Measurements from ENCODE around the gene MFAP1. TPM values are rescaled to one million over a fixed set of nuclear protein-coding genes. Genes with fewer than 3 reads are reported as not detected.

Gene MFAP1
- total and polyA plus RNA-seq, 8 donors = 5.0 to 11.9 (median 7.5) TPM

DNA sequence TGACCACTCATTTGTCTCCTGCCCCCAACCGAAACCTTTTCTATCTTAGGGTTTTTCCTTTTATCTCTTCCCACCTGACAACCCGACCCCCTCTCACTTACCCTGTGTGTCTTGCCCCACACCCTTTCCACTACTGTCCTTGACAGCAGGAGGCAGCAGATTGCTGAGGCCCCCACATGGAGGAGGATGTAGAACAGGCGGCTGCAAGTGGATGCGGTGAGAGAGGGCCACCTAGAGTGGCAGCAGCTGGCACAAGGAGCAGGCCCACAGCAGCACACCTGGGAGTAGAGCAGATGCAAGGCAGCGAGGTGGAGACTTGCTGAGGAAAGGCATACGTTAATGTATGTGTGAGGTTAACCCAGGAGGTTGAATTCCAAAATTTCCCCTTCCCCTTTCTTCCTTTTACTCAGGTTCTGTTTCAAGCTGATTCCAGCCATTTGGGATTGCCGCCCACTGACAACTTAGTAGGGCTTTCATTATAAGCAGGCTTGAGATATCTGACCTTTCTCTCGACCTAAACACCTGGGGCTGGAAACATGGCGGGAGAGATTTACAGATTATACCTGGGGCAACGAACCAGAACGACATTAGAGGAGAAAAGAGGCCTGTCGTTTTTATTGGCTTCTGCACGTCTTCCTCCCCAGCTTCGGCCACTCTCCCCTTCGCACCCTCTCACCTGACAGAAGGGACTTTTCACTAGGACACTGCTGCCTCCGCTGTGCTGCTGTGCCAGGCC is 25.1 kb downstream of the MFAP1 start:
- H3K9me3 ChIP-seq = no peaks in the 10 kb centered on the region
- peaks cover 11 to 44% (median 16%) of the 10 kb centered on the region in 3 donors for H3K4me1 ChIP-seq
- DNase-seq (peak in 1 of 6 donors; percentile 36), ATAC-seq (peak in 3 of 4 donors; percentile 0 to 3 (median 1)), FAIRE-seq (no peak)
- TF ChIP-seq, protein P1, sequence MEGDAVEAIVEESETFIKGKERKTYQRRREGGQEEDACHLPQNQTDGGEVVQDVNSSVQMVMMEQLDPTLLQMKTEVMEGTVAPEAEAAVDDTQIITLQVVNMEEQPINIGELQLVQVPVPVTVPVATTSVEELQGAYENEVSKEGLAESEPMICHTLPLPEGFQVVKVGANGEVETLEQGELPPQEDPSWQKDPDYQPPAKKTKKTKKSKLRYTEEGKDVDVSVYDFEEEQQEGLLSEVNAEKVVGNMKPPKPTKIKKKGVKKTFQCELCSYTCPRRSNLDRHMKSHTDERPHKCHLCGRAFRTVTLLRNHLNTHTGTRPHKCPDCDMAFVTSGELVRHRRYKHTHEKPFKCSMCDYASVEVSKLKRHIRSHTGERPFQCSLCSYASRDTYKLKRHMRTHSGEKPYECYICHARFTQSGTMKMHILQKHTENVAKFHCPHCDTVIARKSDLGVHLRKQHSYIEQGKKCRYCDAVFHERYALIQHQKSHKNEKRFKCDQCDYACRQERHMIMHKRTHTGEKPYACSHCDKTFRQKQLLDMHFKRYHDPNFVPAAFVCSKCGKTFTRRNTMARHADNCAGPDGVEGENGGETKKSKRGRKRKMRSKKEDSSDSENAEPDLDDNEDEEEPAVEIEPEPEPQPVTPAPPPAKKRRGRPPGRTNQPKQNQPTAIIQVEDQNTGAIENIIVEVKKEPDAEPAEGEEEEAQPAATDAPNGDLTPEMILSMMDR (IDR thresholded peaks at IDR 0.05) = no peak
- no peaks in the 10 kb centered on the region for H3K27me3 ChIP-seq
- H3K36me3 ChIP-seq = peaks cover 4 to 26% (median 5%) of the 10 kb centered on the region in 3 donors
- H3K4me3 ChIP-seq = no peak overlapping the region
- H3K27ac ChIP-seq = peak overlapping the region in 3 of 4 donors; percentile 60 to 98 (median 98)
- WGBS, 2 donors = 86 to 87% methylated on average over 16 of the region's 16 CpGs
- intact Hi-C loops (cut with DNase I) = no loop called here

DNA sequence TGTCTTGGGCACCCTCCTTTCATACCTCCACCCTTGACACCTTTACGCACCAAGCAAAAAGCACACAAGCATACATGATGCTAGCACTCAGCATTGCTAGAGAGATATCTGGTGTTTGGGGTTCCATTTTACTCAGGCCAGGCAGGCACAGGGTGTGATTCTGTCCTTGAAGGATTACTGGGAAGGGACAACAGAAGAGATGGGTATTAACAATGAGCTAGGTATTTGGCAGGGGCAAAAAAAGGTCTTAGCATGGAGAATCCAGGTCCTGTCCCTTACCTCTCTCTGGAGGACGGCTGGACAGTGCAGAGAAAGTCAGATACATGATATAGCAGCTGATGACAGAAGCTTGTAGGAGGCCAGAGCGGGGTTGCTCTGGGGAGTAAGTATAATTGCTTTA is 27.9 kb downstream of the MFAP1 start:
- Histone ChIP-seq H3K9me3 (no peaks in the 10 kb centered on the region), H3K4me1 (peaks cover 20 to 51% (median 27%) of the 10 kb centered on the region in 3 donors), H3K36me3 (peaks cover 5 to 33% (median 7%) of the 10 kb centered on the region in 3 donors), H3K27me3 (no peaks in the 10 kb centered on the region), H3K27ac (no peak overlapping the region), H3K4me3 (no peak overlapping the region)
- intact Hi-C loops (cut with DNase I) = no loop called here
- TF ChIP-seq, protein P1 (IDR thresholded peaks at IDR 0.05) = no peak
- FAIRE-seq = no peak
- ATAC-seq = no peak
- no peak for DNase-seq
- 88 to 92% methylated on average over 3 of the region's 3 CpGs for WGBS, 2 donors

DNA sequence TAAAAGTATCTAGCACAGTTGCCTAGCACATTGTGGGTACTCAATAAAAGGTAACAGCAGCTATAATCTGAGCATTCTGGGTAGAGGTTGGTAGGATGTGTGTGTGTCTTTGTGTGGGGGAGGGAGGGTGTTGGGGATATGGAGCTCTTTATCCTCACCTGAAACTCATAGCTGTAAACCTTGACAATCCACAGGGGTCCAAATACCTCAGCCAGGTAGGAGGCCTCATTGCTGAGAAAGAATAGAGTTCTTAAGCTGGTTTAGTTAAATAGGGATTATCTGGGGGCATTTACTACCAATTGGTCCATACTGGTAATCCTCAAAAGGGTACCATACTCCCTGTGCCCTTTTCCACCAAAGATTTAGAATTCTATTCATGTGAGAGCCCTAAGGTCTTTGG is 28.5 kb downstream of the MFAP1 start:
- Histone ChIP-seq H3K27ac (no peak overlapping the region), H3K4me1 (peaks cover 20 to 47% (median 27%) of the 10 kb centered on the region in 3 donors), H3K36me3 (peaks cover 5 to 33% (median 7%) of the 10 kb centered on the region in 3 donors), H3K27me3 (no peaks in the 10 kb centered on the region), H3K4me3 (no peak overlapping the region), H3K9me3 (no peaks in the 10 kb centered on the region)
- TF ChIP-seq, protein P1 (IDR thresholded peaks at IDR 0.05) = no peak
- ATAC-seq = no peak
- intact Hi-C loops (cut with DNase I) = no loop called here
- no peak for FAIRE-seq
- no peak for DNase-seq

DNA sequence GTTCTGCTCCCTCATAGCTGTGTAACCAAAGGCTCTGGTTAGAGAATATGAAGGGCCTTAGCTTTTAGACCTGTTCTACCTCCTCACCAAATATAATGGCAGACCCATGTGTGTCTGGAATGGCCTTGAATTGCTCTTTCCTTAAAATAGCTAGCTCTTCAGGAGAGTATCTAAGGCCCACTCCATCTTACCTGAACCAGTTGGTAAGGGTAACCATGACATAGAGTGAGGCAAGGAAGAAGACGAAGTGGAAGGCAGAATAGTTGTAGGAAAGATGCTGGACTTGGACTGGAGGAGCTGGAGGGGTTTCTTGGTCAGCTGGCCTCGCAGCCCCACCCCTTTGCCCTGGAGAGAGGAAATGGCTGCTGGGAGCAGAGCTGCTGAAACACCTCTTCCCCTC is 29.3 kb downstream of the MFAP1 start:
- Histone ChIP-seq H3K9me3 (no peaks in the 10 kb centered on the region), H3K4me3 (no peak overlapping the region), H3K36me3 (peaks cover 5 to 33% (median 7%) of the 10 kb centered on the region in 3 donors), H3K27me3 (no peaks in the 10 kb centered on the region), H3K4me1 (peaks cover 20 to 47% (median 26%) of the 10 kb centered on the region in 3 donors), H3K27ac (peak overlapping the region in 2 of 4 donors; percentile 26 to 98)
- intact Hi-C loops (cut with DNase I) = no loop called here
- FAIRE-seq (no peak), ATAC-seq (no peak), DNase-seq (no peak)
- WGBS, 2 donors = 87 to 98% methylated on average over 2 of the region's 2 CpGs
- TF ChIP-seq, protein P1 (IDR thresholded peaks at IDR 0.05) = no peak
